Esophagus squamous epithelium (tissue), 4 donors: ENCODE measurements around the gene KLK6.

Experiments used
- POLR2A ChIP-seq, 4 donors: fragments of 450-650 bp; IDR thresholded peaks; one replicate each; pipeline ENCODE4 v1.6.1; 2017; ENCODE audit warnings: antibody characterized with exemption in 4 of 4, mild to moderate bottlenecking in 4 of 4, moderate library complexity in 3 of 4
- TF ChIP-seq, protein P1 (sequence below), 6 experiments: fragments of 450-650 bp in 4 of 6; fragments of 200-600 bp in 2 of 6; sonication (generic) in 2 of 6; IDR thresholded peaks; one replicate each; pipeline ENCODE4 v1.5.1; 2016 to 2019; ENCODE audit warnings: antibody characterized with exemption in 6 of 6, mild to moderate bottlenecking in 4 of 6, moderate library complexity in 4 of 6

DNA sequence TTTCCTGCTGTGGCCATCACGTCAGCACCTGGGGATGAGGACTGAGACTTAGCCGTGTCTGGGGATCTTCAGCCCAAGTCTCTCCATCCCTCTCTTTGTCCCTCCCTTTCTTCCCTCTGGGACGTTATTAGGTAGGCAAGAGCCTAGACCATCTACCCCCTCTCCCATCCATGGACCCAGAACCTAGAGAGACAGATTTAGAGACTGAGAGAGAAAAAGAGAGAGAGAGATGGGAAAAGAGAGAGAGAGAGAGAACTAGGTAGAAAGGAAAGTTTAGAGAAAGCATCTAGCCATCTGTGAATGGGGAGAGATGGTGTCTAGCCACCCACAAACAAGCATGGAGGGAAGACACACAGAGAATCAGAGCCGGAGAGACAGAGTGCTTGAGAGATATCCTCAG lies 58.7 kb downstream of the KLK6 start:
- TF ChIP-seq, protein P1, sequence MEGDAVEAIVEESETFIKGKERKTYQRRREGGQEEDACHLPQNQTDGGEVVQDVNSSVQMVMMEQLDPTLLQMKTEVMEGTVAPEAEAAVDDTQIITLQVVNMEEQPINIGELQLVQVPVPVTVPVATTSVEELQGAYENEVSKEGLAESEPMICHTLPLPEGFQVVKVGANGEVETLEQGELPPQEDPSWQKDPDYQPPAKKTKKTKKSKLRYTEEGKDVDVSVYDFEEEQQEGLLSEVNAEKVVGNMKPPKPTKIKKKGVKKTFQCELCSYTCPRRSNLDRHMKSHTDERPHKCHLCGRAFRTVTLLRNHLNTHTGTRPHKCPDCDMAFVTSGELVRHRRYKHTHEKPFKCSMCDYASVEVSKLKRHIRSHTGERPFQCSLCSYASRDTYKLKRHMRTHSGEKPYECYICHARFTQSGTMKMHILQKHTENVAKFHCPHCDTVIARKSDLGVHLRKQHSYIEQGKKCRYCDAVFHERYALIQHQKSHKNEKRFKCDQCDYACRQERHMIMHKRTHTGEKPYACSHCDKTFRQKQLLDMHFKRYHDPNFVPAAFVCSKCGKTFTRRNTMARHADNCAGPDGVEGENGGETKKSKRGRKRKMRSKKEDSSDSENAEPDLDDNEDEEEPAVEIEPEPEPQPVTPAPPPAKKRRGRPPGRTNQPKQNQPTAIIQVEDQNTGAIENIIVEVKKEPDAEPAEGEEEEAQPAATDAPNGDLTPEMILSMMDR (IDR thresholded peaks at IDR 0.05): no peak
- no peak for TF ChIP-seq POLR2A (IDR thresholded peaks at IDR 0.05)
